Hepatic stellate cell (primary cell): ENCODE results near the gene PYGL.
"Not testable (repeated sequence)": the region's sequence is repeated elsewhere in the genome, so short reads cannot be mapped to it uniquely, and the experiment has no call there.

Source experiments
- DNase-seq: peaks from one replicate; pipeline ENCODE4 v3.0.0; 2011; ENCODE audit warnings: low spot score

PYGL gene

DNA sequence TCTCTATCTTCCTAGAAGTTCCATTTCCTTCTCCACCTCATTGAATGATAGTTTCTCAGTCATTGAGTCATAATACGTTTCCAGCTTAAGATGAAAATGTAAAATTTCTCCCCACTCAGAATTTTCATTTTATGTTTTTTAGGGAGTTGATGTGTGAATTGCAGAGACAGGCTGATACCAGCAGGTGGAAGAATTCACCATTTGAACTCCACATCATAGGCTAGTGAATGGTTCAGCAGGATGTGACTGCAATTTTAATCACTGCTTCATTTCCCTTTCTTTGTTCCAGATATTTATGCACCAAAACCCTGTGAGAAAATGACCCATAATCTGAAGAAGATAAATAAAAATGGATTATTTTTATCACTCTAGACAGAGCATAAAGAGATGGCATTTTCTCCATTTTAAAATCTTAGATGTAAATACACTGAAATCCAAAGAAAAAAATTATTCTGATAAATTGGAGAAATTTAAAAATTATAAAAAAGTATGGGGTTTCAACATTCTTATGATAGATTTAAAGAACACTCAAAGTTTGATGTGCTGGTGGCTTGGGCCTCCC, 10.6 kb upstream of the PYGL start:
- no peak for DNase-seq

GRCh38 chr14:50953502-50953901, 9.2 kb upstream of the PYGL start:
- DNase-seq = no peak

- DNase-seq = no peak
Measured at GRCh38 chr14:50951032-50951431, 6.7 kb upstream of the PYGL start.

GRCh38 chr14:50948205-50948604, 3.9 kb upstream of the PYGL start:
- no peak for DNase-seq

DNA sequence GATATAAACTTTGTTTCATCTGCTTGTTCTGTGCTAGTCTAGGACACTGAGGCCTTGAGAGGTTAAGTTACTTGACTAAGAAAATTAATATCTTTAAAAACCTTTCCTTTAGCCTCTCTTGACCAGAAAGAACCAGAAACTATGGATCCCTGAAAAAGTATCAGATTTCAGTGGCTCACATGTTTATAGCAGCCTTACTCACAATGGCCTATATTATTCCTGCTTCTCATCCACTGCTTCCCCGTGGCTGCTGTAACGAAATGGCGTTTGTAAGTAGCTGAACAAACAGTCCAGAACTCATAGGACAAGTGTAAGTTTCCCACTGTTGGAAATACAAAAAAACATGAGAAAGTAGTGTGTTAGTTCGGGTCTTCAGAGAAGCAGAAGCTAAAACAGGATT, 3.2 kb upstream of the PYGL start:
- no peak for DNase-seq

- DNase-seq = no peak
Measured at GRCh38 chr14:50946234-50946935, 2.1 kb upstream of the PYGL start.

DNA sequence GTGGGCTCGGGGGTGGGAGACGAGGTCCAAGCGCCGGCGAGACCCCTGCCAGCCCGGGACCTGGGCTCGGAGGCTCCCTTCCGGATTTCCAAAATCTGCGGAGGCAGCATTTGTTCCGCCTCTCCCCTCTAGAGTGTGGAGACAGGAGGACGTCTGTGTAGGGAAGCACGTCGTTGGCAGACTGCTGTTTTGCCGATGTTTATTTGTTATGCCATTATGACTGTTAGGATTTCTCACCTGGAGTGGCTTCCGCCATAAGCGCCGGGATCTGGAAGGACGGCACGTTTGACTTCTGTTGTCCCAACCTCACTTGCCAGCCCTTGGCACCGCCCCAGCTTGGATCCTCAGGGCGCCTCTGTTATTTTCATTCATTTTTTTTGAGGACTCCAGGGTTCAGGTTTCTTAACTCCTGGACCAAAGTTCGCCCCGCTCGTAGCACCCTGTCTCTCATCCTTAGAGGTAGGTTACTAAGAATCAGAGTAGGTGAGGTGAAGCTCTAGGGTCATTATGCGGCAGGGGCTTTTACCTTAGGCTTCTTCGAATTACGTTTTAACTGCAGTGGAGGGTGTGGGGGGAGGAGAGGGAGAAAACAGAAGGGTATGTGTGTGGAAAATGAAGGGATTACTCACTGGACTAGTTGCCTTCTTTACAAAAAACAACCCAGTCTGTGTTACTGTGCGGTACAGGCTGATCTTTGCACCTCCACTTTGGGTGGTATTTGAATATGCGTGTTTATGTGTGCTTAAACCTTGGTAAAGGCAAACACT, 547 bp upstream of the PYGL start:
- no peak for DNase-seq

DNA sequence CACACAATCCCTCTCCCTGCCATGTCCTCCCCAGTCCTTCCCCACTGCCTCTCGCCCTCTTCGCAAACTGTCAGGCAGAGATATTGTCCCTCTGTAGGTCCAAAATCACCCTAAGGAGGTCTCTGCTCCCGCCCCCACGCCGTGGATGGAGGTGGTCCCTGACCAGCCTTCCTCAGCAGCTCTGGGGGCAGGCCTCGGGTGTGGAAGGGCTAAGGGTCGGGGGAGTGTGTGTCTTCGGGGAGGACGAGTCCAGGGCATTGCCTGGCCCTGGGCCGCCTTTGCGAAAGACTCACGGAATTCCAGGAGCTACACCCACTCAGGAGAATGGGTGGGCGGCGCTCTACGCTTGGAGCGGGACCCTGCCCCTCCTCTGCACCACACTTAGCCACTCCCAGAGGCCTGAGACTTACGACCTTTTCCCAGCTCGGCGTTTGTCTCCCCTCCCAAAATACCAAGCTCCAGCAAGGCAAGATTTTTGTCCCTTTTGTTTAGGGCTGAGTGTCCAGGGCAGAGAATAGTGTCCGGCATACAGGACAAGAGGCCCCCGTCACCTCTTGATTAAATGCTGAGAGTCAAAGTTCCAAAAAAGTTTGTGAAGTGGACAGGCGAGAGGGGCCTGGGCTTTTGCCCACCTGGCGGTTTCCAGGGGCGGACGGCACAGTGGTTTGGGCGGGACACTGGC, 881 bp downstream of the PYGL start:
- no peak for DNase-seq

- DNase-seq = not testable (repeated sequence)
Measured at GRCh38 chr14:50941638-50942037, 2.6 kb downstream of the PYGL start.

GRCh38 chr14:50941151-50941550, 3.1 kb downstream of the PYGL start:
- DNase-seq = no peak

DNA sequence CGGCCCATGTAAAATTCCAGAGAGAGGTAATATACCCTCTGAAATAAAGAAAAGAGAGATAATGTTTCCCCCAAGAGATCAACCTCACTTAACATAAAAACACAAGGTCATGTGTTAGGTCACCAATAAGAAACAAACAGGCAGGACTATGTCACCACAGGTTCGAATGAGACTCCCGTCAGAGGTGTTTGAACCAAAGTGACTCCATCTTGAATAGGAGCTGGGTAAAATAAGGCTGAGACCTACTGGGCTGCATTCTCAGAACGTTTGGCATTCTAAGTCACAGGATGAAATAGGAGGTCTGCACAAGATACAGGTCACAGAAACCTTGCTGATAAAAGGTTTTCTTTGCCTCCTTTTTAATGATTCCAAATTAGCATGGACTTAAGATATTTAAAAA, 6.5 kb downstream of the PYGL start:
- DNase-seq = no peak

GRCh38 chr14:50937325-50937724, 7.0 kb downstream of the PYGL start:
- DNase-seq = no peak

DNA sequence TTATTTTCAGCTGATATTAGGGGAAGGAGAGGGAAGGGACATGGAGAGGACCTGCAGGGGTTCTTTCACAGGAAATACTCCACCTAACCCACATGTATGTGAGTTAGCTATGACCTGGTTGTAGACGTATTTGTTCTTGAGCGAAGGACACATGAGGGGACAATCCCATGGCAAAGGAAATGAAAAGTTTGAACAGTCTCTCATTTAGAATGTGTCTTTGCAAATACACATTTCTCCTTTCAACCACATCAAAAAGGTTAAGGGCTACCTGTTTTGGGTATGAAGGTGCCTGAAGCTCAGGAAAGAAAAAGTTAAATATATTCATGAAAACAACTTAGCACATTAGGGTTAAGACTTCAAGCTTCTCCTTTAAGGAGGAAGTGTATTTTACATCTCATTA, 7.4 kb downstream of the PYGL start:
- no peak for DNase-seq

- DNase-seq = no peak
Measured at GRCh38 chr14:50936016-50936340, 8.3 kb downstream of the PYGL start.

DNA sequence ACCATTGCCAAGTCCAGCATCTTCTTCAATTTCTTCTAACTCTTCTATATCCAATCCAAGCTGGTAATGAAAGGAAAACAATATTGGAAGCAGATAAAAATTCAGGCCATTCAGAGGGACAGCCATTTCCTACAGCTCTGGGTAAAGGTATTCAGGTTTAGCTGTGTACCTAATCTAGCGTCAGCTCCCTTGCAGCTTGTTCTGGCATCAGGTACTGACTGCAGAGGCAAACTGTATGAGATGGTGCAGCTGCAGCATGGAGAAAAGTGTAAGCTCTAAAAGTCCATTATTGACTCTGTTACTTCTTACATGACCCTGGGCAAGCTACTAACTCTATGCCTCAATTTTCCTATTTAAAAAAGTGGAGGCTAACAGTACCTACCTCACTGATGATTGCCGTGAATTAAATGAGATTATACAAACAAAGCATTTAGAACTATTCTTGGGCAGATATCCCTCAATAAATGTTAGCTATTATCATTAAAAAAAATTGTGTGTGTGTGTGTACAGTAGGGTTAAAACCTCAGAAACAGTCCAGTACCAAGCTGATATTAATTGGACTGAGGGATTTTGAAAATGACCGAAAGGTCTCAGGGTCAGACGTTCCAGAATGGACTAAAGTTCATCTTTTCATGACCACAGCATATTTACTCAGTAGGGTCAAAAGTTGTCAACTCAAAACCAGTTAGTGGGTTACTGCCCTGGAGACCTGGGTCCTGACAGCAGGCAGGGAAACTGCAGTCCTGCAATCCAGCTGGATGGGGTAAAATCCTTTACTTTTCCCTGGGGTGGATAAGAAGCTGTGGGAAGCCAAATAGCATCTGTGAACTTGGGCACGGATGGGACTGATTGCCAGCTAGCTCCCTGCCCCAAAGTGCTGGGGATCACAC, 8.9 kb downstream of the PYGL start:
- DNase-seq = no peak

DNA sequence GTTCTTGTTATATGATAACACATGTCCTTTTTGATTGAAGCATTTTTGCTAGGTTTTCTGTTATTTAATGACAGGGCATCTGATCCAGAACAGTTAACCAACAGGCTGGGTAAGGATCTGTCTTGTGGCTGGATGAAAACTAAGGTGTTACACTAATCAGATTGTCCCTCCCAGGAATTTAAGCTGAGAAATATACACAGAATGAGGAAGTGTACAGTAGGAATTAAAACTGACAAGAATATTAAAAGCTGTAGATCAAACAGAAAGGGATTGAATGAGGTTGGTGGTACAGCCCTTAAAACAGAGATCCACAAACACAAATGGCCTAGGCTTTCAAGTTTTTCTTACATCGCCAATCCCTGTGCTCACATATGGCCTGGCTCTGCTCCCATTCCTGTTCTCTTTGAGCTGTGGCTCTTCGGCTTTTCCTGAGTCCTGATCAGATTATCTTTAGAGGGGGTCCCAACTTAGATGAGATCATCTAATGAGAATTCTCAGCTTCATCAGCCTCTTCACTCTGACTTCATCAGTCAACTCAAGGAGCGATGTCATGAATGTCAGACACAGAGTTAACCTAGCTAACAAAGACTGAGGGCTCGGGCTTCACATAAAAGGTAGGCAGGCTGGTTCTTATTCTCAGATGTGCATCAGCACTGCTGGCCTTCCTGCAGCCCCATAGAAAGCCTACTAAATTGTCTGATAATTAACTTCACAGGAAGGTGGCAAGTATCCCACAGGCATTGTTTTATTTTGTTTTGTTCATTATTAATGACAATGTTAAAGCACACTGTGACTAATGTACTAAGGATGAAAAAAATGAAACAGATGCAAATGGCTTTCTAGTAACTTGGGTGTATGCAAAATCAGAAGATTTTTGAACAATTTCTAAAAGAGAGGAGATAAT, 11.4 kb downstream of the PYGL start:
- DNase-seq = no peak

DNA sequence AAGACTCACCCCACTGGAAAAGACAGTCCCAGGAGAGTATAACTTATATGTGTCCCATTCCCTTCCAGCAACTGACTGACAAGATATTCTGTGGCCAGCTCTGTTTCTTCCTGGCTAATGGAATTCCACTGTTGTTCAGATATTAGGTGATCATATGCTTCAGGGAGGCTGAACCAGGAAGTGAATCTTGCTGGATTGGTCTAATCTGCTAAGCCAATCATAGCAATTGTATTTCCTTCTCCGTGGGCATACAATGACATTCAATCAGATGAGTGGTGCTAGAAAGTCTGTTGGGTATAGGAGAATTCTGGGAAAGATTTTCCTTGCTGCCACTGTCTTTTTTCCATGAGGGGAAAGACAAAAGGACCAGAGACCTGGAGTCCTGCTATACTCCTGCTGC, 12.1 kb downstream of the PYGL start:
- DNase-seq = no peak

- DNase-seq = no peak
Measured at GRCh38 chr14:50931559-50931958, 12.7 kb downstream of the PYGL start.

DNA sequence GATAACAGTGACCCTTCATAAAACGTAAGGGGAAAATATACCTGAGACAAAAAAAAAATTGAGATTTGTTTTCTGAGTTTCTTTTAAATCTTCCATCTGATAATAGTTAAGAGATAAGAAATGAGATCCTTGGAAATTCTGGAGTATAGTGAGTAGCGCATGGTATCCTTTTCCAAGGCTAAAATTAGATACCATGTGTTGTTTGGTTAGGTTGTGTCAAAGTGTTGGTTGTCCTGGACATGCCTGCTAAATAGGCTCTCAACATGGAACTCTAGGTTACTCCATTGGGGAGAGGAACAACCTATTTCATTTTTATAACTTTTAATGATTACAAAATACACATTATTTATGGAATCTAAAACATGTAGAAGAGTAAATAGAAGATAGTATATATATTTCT, 14.8 kb downstream of the PYGL start:
- no peak for DNase-seq

GRCh38 chr14:50928002-50928635, 16.2 kb downstream of the PYGL start:
- no peak for DNase-seq
